Measurements from ENCODE around the gene CARHSP1.
"Not testable (repeated sequence)": the region's sequence is repeated elsewhere in the genome, so short reads cannot be mapped to it uniquely, and the experiment has no call there.

The CARHSP1 gene

GRCh38 chr16:8893426-8893825 is 24.6 kb upstream of the CARHSP1 start:
- DNase-seq (ENCODE audit: low read depth), result no peak

GRCh38 chr16:8892101-8892575 is 23.3 kb upstream of the CARHSP1 start:
- DNase-seq (ENCODE audit: low read depth), result peak; percentile 26

GRCh38 chr16:8890549-8890921 is 21.7 kb upstream of the CARHSP1 start:
- no peak for DNase-seq (ENCODE audit: low read depth)

- DNase-seq (ENCODE audit: low read depth), result no peak
Observed at GRCh38 chr16:8889893-8890548, 21.2 kb upstream of the CARHSP1 start.

- DNase-seq (ENCODE audit: low read depth), result no peak
Observed at GRCh38 chr16:8888951-8889892, 20.4 kb upstream of the CARHSP1 start.

GRCh38 chr16:8887952-8888560 is 19.2 kb upstream of the CARHSP1 start:
- DNase-seq (ENCODE audit: low read depth), result no peak

- DNase-seq (ENCODE audit: low read depth), result no peak
Observed at GRCh38 chr16:8887431-8887765, 18.6 kb upstream of the CARHSP1 start.

GRCh38 chr16:8886593-8887430 is 18.0 kb upstream of the CARHSP1 start:
- DNase-seq (ENCODE audit: low read depth), result no peak

GRCh38 chr16:8885674-8886592 is 17.1 kb upstream of the CARHSP1 start:
- no peak for DNase-seq (ENCODE audit: low read depth)

GRCh38 chr16:8882725-8883377 is 14.0 kb upstream of the CARHSP1 start:
- DNase-seq (ENCODE audit: low read depth), result no peak

- no peak for DNase-seq (ENCODE audit: low read depth)
Observed at GRCh38 chr16:8882041-8882617, 13.3 kb upstream of the CARHSP1 start, which contains the start of gene LITAFD. LITAFD (plus strand) TSS chr16:8882351; CDS start chr16:8884356, 2,005 bp downstream.

- no peak for DNase-seq (ENCODE audit: low read depth)
Observed at GRCh38 chr16:8880839-8881510, 12.2 kb upstream of the CARHSP1 start.

- DNase-seq (ENCODE audit: low read depth), result no peak
Observed at GRCh38 chr16:8878523-8878911, 9.7 kb upstream of the CARHSP1 start.

- DNase-seq (ENCODE audit: low read depth), result no peak
Observed at GRCh38 chr16:8877894-8878522, 9.2 kb upstream of the CARHSP1 start.

GRCh38 chr16:8875317-8875716 is 6.5 kb upstream of the CARHSP1 start:
- not testable (repeated sequence) for DNase-seq (ENCODE audit: low read depth)

- no peak for DNase-seq (ENCODE audit: low read depth)
Observed at GRCh38 chr16:8874388-8874787, 5.6 kb upstream of the CARHSP1 start.

- not testable (repeated sequence) for DNase-seq (ENCODE audit: low read depth)
Observed at GRCh38 chr16:8873866-8874195, 5.0 kb upstream of the CARHSP1 start.

- no peak for DNase-seq (ENCODE audit: low read depth)
Observed at GRCh38 chr16:8872967-8873865, 4.4 kb upstream of the CARHSP1 start.

Measured in activated T-helper 9 cell treated with anti-CD3 and anti-CD28 coated beads, Interleukin-2, amount 50 U/mL, for 16 hours (primary cell).